Aorta (tissue), 5 donors: ENCODE data around the gene TOB1. TPM values are rescaled to one million over a fixed set of nuclear protein-coding genes. Genes with fewer than 3 reads are reported as not detected.
"Not testable (repeated sequence)": the region's sequence is repeated elsewhere in the genome, so short reads cannot be mapped to it uniquely, and the experiment has no call there.

ENCODE experiments used
- ATAC-seq: fragments of 200-7000 bp; cut with Tn5 transposase; one replicate; pipeline ENCODE4 v1.9.1; 2022; ENCODE audit warnings: moderate library complexity; ENCODE audit not compliant: low FRiP score
- DNase-seq, 2 donors: peaks; one replicate each; pipeline ENCODE4 v3.0.0-alpha.2; 2020
- H3K27ac ChIP-seq, 2 donors: one replicate each; pipeline ENCODE4 v1.5.1; 2013; ENCODE audit warnings: low read length in 2 of 2, mild to moderate bottlenecking in 2 of 2, moderate library complexity in 2 of 2, control low read depth in 1 of 2, inconsistent platforms in 1 of 2, low read depth in 1 of 2
- H3K27me3 ChIP-seq, 2 donors: one replicate each; pipeline ENCODE4 v1.6.1; 2013; ENCODE audit warnings: control low read depth in 1 of 2, low read length in 1 of 2, mild to moderate bottlenecking in 1 of 2, moderate library complexity in 1 of 2; ENCODE audit not compliant: insufficient read depth in 2 of 2, control insufficient read depth in 1 of 2
- H3K36me3 ChIP-seq, 2 donors: one replicate each; pipeline ENCODE4 v1.6.1; 2013; ENCODE audit warnings: control low read depth in 1 of 2, low read length in 1 of 2, mild to moderate bottlenecking in 1 of 2; ENCODE audit not compliant: insufficient read depth in 2 of 2, control insufficient read depth in 1 of 2
- H3K4me1 ChIP-seq, 2 donors: one replicate each; pipeline ENCODE4 v1.6.1; 2013; ENCODE audit warnings: low read length in 2 of 2, control low read depth in 1 of 2, mild to moderate bottlenecking in 1 of 2, moderate library complexity in 1 of 2; ENCODE audit not compliant: insufficient read depth in 2 of 2, control insufficient read depth in 1 of 2
- H3K4me3 ChIP-seq, 2 donors: one replicate each; pipeline ENCODE4 v1.5.1; 2013; ENCODE audit warnings: low read length in 2 of 2, control low read depth in 1 of 2, mild to moderate bottlenecking in 1 of 2
- H3K9me3 ChIP-seq: one replicate; pipeline ENCODE4 v1.6.1; 2013; ENCODE audit warnings: mild to moderate bottlenecking, low read length; ENCODE audit not compliant: control insufficient read depth
- WGBS, 2 donors: extraction: QIAGEN DNeasy Blood & Tissue Kit; methylation state at CpG; one replicate each; pipeline ENCODE4 v1.1.7; 2013; 5-methylcytosine and 5-hydroxymethylcytosine counted together
- intact Hi-C, 2 donors: fragments of 100-400 bp; cut with DNase I; formaldehyde crosslinking; loops; one replicate each; pipeline versions ENCODE4 v1.14.2 to v1.15.0; 2022
- polyA plus RNA-seq, 2 donors: library from polyadenylated mRNA; stranded (reverse); fragments of 200-250 nt; gene quantifications; one replicate each; pipeline ENCODE4 v1.2.3, GENCODE V29; 2013
- total RNA-seq, 2 donors: library from RNA; stranded (reverse); fragmentation: NEBNext Ultra II Directional; extraction: Animal tissue kit (Norgen Biotek cat#: 25700); gene quantifications; one replicate each; pipeline ENCODE4 v1.2.1, GENCODE V29; 2021
- donor health status: healthy with polysubstance abuse.
- donor health status: Bipolar disorder and iron deficiency.
- donor health status: DM: no; HTN: no; CAD: no.
- donor health status: DM: no; HTN: no; CAD: no.
- donor health status: DM: yes; HTN: yes; CAD: no.

TOB1 gene
- total and polyA plus RNA-seq, 4 donors = 24.0 to 55.2 (median 40.9) TPM

DNA sequence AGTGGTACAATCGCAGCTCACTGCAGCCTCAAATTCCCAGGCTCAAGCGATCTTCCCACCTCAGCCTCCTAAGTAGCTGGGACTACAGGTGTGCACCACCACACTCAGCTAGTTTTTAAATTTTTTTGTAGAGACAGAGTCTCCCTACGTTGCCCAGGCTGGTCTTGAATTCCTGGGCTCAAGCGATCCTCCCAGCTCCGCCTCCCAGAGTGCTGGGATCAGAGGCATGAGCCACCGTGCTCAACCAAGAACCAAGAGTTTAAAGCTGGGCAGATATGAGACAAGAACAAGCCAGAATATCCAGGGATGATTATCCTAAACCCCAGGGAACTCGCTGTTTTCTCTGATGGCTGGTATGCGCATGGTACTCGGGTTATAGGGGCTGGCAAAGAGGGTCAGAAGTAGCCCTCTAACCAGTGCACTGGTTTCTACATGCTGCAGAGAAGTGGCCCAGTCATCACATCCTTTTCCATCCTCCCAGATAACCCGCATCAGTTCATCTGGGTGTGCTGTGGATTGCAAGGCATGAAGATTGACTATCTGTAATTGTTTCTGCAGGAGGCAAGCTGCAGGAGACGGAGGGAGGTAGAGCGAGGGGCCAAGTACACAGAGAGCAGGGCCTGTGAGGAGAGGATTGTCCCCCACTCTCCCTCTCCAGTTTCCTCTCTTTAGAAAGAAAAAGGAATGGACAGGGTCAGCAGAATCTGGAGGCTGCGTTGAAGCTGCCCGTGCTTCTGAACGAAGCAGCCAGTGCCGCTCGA is 33.6 kb upstream of the TOB1 start:
- intact Hi-C loops = loop anchor here in 1 of 2 donors (5.0 kb wide), 1 partner anchor 32 kb away; the partner anchor contains the start of gene TOB1
- H3K27ac ChIP-seq = no peak overlapping the region
- WGBS, 2 donors = 92% methylated on average over 17 of the region's 17 CpGs
- H3K4me1 ChIP-seq = no peaks in the 10 kb centered on the region
- H3K36me3 ChIP-seq = no peaks in the 10 kb centered on the region
- DNase-seq (no peak), ATAC-seq (no peak)
- no peak overlapping the region for H3K4me3 ChIP-seq
- H3K9me3 ChIP-seq = no peaks in the 10 kb centered on the region
- no peaks in the 10 kb centered on the region for H3K27me3 ChIP-seq

DNA sequence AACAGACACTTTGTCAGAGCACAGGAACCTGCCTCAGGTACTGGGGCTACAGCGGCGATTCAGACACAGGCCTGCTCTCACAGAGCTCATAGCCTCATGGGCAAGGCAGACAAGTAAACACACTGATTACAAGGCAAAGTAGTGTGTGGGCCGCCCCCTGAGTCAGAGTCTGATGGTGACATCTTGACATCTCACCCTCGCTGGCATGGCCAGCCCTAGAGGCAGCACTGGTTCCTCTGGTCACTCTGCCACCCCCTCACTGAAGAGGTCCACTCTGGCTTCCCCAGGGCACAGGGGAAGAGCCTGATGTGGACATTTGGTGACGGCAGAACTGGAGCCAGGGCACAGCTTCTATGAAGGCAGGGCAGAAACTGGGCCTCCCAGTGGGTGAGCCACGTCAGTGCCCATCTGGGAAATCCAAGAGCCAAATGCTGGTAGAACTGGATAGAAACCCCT is 32.9 kb upstream of the TOB1 start:
- intact Hi-C loops = no loop called here
- no peaks in the 10 kb centered on the region for H3K36me3 ChIP-seq
- no peaks in the 10 kb centered on the region for H3K4me1 ChIP-seq
- ATAC-seq = no peak
- no peaks in the 10 kb centered on the region for H3K9me3 ChIP-seq
- WGBS, 2 donors = 95 to 97% methylated on average over 6 of the region's 6 CpGs
- H3K27me3 ChIP-seq = no peaks in the 10 kb centered on the region
- no peak overlapping the region for H3K27ac ChIP-seq
- no peak for DNase-seq
- no peak overlapping the region for H3K4me3 ChIP-seq

DNA sequence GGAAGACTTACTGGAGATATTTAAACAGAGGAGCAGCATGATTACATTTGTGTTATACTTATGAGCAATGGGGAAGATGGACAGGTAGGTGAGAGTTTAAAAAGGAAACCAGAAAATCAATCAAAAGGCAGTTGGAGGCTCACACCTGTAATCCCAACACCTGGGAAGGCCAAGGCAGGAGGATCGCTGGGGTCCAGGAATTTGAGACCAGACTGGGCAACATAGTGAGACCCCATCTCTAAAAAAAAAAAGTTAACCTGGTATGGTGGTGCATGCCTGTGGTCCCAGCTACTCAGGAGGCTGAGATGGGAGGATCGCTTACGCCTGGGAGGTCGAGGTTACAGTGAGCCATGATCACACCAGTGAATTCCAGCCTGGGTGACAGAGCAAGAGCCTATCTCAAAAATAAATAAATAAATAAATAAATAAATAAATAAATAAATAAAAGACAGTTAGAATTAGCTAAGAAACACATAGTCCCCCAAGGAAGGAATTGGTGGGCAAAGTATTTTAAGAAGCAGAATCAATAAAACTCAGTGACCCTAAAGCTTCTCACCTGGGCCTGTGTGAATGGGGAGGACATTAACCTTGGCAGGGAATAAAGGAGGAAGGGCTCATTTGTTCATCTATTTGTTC is 32.3 kb upstream of the TOB1 start:
- no peak for DNase-seq
- 95 to 98% methylated on average over 4 of the region's 4 CpGs for WGBS, 2 donors
- H3K27me3 ChIP-seq = no peaks in the 10 kb centered on the region
- H3K36me3 ChIP-seq = no peaks in the 10 kb centered on the region
- no peak overlapping the region for H3K4me3 ChIP-seq
- H3K4me1 ChIP-seq = no peaks in the 10 kb centered on the region
- ATAC-seq = no peak
- no peaks in the 10 kb centered on the region for H3K9me3 ChIP-seq
- intact Hi-C loops = no loop called here
- no peak overlapping the region for H3K27ac ChIP-seq

DNA sequence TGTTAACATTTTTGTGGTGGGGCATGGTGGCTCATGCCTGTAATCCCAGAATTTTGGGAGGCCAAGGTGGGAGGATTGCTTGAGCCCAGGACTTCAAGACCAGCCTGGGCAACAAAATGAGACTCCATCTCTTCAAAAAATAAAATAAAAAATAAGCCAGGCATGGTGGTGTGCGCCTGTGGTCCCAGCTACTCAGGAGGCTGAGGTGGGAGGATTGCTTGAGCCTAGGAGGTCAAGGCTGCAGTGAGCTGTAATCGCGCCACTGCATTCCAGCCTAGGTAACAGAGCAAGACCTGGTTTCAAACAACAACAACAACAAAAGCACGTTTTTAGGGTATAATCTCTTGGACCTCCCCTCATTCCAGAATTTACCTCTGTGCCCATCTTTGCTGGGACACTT is 28.4 kb upstream of the TOB1 start:
- H3K27me3 ChIP-seq, DNase-seq, H3K4me1 ChIP-seq, H3K27ac ChIP-seq, H3K9me3 ChIP-seq, intact Hi-C loops, ATAC-seq, H3K36me3 ChIP-seq, H3K4me3 ChIP-seq: not testable (repeated sequence)
- 88 to 89% methylated on average over 4 of the region's 4 CpGs for WGBS, 2 donors

DNA sequence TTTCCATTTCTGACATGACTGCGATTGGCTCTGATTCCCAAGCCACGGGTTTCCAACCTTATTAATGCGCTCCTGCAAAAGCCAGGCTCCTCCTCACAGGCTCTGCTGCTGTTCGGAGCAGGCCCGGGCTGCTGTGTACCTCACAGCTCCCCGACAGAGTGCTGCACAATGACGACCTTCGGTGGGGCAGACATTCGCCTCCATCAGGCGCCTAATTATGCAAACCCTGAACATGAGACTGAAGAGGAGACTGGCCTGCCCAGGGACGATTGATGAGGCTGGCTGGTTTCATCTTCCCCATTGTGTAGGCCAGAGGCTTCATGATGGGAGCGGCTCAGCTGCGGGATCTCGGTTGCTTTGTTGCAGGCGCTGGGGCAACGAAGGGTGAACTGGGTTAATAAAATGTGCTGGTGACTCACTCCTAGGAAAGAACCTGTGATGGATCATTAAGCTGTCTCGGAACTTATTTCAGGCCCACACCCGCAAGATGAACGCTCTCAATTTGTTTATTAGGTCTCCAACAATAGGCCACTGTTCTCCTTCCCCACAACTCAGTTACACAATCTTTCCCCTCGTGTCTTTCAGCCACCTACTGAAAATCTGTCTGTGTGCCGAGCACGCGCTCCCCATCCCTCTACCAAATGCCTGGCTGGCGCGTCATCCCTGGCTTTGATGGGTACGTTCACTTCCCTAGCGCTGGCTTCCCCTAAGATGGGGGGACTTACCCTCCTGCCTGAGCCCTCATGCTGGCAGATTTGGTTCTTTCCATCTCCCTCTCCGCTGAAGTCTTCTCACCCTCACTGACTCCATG is 27.2 kb upstream of the TOB1 start:
- Histone ChIP-seq H3K27ac (no peak overlapping the region), H3K27me3 (no peaks in the 10 kb centered on the region), H3K36me3 (no peaks in the 10 kb centered on the region), H3K9me3 (no peaks in the 10 kb centered on the region), H3K4me3 (no peak overlapping the region), H3K4me1 (no peaks in the 10 kb centered on the region)
- ATAC-seq = no peak
- intact Hi-C loops = no loop called here
- no peak for DNase-seq
- 86% methylated on average over 28 of the region's 28 CpGs for WGBS, 2 donors

DNA sequence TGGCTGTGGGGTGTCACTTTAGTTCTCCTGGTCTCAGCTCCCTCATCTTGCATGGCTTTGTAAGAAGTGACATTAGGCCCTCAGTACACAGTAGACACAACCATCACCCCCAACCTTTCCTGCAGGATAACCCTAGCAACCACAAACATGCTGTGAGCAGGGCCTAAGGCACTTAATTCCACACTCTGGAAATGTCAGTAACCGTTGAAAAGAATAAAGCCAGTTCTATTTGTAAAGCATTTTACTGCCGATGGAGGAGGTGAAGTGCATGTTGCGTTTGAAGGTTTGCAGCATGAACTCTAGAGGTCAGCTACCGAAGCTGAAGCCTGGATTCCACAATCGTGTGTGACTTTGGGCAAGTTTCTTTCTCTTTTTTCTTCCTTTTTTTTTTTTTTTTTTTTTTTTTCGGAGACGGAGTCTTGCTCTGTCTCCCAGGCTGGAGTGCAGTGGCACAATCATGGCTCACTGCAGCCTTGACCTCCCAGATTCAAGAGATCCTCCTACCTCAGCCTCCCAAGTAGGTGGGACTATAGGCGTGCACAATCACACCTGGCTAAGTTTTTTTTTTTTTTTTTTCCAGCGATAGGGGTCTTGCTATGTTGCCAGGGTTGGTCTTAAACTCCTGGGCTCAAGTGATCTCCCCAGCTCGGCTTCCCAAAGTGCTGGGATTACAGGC is 26.1 kb upstream of the TOB1 start:
- Histone ChIP-seq H3K27ac (no peak overlapping the region), H3K4me3 (no peak overlapping the region), H3K27me3 (no peaks in the 10 kb centered on the region), H3K4me1 (no peaks in the 10 kb centered on the region), H3K9me3 (no peaks in the 10 kb centered on the region), H3K36me3 (no peaks in the 10 kb centered on the region)
- DNase-seq = no peak
- intact Hi-C loops = no loop called here
- WGBS, 2 donors = 89% methylated on average over 9 to 10 of the region's 10 CpGs
- ATAC-seq = no peak

DNA sequence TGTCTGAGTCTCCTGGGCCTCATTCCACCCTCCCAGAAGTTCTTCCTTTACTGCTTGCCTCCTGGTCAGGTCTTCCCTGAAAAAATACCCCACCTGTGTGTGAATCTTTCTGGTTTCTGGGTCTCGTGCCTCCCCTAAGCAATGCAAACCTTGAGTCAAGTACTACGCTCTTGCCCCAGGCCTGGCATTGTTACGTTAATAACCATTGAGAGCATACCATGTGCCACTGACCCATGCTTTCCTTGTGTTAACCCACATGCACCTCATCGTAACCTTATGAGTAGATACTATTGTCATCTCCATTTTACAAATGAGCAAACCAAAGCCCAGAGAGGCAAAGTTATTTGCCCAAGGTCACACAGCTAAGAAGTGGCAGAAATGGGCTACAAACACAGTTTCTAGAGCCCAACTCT is 25.4 kb upstream of the TOB1 start:
- intact Hi-C loops = no loop called here
- DNase-seq (no peak), ATAC-seq (no peak)
- Histone ChIP-seq H3K27me3 (no peaks in the 10 kb centered on the region), H3K4me1 (no peaks in the 10 kb centered on the region), H3K9me3 (no peaks in the 10 kb centered on the region), H3K27ac (no peak overlapping the region), H3K4me3 (no peak overlapping the region), H3K36me3 (no peaks in the 10 kb centered on the region)
- WGBS, 2 donors = 94 to 95% methylated on average over 4 of the region's 4 CpGs

DNA sequence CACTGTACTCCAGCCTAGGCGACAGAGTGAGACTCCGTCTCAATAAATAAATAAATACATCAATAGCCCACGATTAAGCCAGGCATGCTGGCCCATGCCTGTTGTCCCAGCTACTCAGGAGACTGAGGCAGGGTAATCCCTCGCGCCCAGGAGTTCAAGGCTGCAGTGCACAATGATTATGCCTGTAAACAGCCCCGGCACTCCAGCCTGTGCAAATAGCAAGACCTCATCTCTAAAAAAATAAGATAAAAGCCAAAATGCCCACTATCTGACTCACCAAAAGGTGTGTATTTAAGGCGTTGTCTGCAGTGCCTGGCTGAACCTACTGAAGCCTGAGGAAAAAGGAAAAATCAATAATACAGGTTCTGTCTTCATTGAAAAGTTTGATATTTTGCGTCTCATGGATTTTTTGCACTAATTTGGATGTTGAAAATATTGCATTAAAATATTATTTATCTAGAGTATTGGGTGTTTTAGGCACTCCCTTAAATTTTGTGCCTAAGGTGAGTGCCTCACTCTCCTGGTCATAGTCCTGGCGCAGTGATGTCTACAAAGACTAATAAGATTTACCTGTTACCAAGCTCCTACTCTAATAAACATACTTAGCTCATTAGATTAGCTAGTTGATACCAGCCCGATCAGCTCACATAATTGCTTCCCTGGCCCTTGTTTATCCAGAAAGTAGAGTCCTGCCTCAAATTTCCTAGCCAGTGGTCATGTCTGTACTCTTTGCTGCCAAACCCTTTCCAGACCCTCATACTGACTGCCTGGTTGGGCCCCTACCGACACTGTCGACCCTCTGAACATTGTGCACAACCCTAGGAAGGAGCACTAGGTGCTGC is 24.7 kb upstream of the TOB1 start:
- Histone ChIP-seq H3K27me3 (no peaks in the 10 kb centered on the region), H3K4me3 (no peak overlapping the region), H3K27ac (no peak overlapping the region), H3K9me3 (no peaks in the 10 kb centered on the region), H3K4me1 (no peaks in the 10 kb centered on the region), H3K36me3 (no peaks in the 10 kb centered on the region)
- DNase-seq (no peak), ATAC-seq (no peak)
- intact Hi-C loops = no loop called here
- 87 to 89% methylated on average over 12 of the region's 12 CpGs for whole genome bisulfite sequencing, 2 donors
